Measurements from ENCODE around the gene NUTM2B. TPM values are rescaled to one million over a fixed set of nuclear protein-coding genes. Genes with fewer than 3 reads are reported as not detected.
"Not testable (repeated sequence)": the region's sequence is repeated elsewhere in the genome, so short reads cannot be mapped to it uniquely, and the experiment has no call there.

Gene NUTM2B
- total and polyA plus RNA-seq, 2 donors (not counting 1 experiment from before 2014, with no cell fraction given) = 1.3 to 1.8 TPM

DNA sequence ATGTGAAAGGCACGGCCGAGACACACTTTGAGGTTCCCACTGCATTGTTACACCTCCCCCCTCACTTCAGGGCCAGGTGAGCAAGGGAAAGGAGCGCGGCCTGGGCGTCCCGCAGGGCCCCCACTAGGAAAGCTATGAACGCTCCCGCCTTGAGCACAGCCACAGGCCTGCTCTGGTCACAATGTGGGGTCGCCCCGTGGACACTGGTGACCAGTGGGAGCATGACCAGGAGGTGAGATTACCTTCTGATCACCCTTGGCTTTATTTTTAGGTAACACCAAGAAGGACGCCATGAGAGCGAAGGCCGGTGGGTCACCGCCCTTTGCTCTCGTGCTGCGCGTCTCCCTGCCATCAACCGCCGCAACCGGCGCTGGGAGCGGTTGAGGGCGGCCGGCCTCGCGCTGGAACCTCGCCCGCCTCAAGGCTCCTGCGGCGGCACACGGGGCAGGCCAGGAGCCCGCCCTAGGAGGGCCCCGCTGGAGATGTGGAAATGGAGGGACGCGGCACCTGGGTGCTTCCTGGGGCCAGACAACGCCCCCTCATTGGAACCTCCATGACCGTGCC lies 2.6 kb upstream of the NUTM2B start:
- H3K27ac Mint-ChIP-seq; DNase-seq; ATAC-seq (ENCODE audit: low read depth); CTCF ChIA-PET; H3K9me3 Mint-ChIP-seq (ENCODE audit: insufficient read depth); H3K4me3 Mint-ChIP-seq; H3K27ac ChIP-seq (ENCODE audit: low read length in 2 of 2); H3K27me3 ChIP-seq (replicated peaks in 1 of 4; ENCODE audit: control extremely low read depth in 1 of 4, control insufficient read depth in 3 of 4, insufficient read depth in 4 of 4, low read length in 3 of 4); H3K4me3 ChIP-seq (ENCODE audit: control extremely low read depth in 1 of 5, extremely low read depth in 1 of 5, insufficient read depth in 1 of 5, low read depth in 2 of 5, low read length in 4 of 5); H3K9ac ChIP-seq (ENCODE audit: low read length); intact Hi-C loops (cut with micrococcal nuclease); H3K27me3 Mint-ChIP-seq; H3K36me3 ChIP-seq (replicated peaks in 1 of 2; ENCODE audit: control extremely low read depth in 1 of 2, control insufficient read depth in 1 of 2, extremely low read depth in 1 of 2, insufficient read depth in 2 of 2, low read length in 1 of 2); H3K9me3 ChIP-seq (ENCODE audit: control extremely low read depth in 1 of 3, control insufficient read depth in 2 of 3, insufficient read depth in 1 of 3, low read length in 2 of 3); H3K4me2 ChIP-seq (replicated peaks; ENCODE audit: low read depth, low read length, poor library complexity, severe bottlenecking); H3K4me1 Mint-ChIP-seq; H3K79me2 ChIP-seq (ENCODE audit: control insufficient read depth, insufficient read depth, low read length); H3K4me1 ChIP-seq (ENCODE audit: control insufficient read depth in 2 of 2, insufficient read depth in 2 of 2, low read length in 2 of 2); H4K20me1 ChIP-seq (ENCODE audit: control insufficient read depth, insufficient read depth, low read length, poor library complexity, severe bottlenecking); H2AFZ ChIP-seq (ENCODE audit: insufficient read depth, low read depth, low read length, poor library complexity, severe bottlenecking); POLR2A ChIA-PET: not testable (repeated sequence)
- WGBS (ENCODE audit: insufficient coverage) = 60% methylated on average over 3 of the region's 37 CpGs

GRCh38 chr10:79707017-79707416 lies 4.0 kb downstream of the NUTM2B start:
- H2AFZ ChIP-seq (ENCODE audit: insufficient read depth, low read depth, low read length, poor library complexity, severe bottlenecking); H3K4me1 Mint-ChIP-seq; H3K4me2 ChIP-seq (replicated peaks; ENCODE audit: low read depth, low read length, poor library complexity, severe bottlenecking); H3K27ac ChIP-seq (ENCODE audit: low read length in 2 of 2); POLR2A ChIA-PET; H3K27me3 Mint-ChIP-seq; DNase-seq; H3K79me2 ChIP-seq (ENCODE audit: control insufficient read depth, insufficient read depth, low read length); H4K20me1 ChIP-seq (ENCODE audit: control insufficient read depth, insufficient read depth, low read length, poor library complexity, severe bottlenecking); H3K4me1 ChIP-seq (ENCODE audit: control insufficient read depth in 2 of 2, insufficient read depth in 2 of 2, low read length in 2 of 2); H3K27me3 ChIP-seq (replicated peaks in 1 of 4; ENCODE audit: control extremely low read depth in 1 of 4, control insufficient read depth in 3 of 4, insufficient read depth in 4 of 4, low read length in 3 of 4); CTCF ChIA-PET; H3K9me3 ChIP-seq (ENCODE audit: control extremely low read depth in 1 of 3, control insufficient read depth in 2 of 3, insufficient read depth in 1 of 3, low read length in 2 of 3); H3K9ac ChIP-seq (ENCODE audit: low read length); H3K4me3 ChIP-seq (ENCODE audit: control extremely low read depth in 1 of 5, extremely low read depth in 1 of 5, insufficient read depth in 1 of 5, low read depth in 2 of 5, low read length in 4 of 5); H3K9me3 Mint-ChIP-seq (ENCODE audit: insufficient read depth); H3K27ac Mint-ChIP-seq; intact Hi-C loops (cut with micrococcal nuclease); ATAC-seq (ENCODE audit: low read depth); H3K36me3 ChIP-seq (replicated peaks in 1 of 2; ENCODE audit: control extremely low read depth in 1 of 2, control insufficient read depth in 1 of 2, extremely low read depth in 1 of 2, insufficient read depth in 2 of 2, low read length in 1 of 2); H3K4me3 Mint-ChIP-seq: not testable (repeated sequence)
- WGBS (ENCODE audit: insufficient coverage) = no CpG with 5 or more reads among the region's 8 CpGs

DNA sequence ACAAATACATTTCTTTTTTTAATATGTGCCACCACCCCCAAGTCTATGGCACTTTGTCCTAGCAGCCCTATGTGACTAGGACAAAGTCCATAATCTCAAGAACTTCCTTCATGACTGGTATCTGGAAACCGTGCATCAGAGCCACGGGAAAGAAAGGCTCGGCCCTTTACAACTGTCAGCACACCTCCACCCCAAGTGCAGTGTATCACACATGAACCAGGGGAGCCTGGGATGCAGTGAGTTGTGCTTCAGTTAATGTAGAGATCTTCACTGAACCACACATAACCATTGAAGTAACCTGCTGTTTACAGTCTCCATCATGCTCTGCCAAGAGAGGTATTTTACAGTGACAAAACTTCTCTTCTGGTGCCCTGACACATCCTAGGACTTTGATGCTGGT lies 11.9 kb downstream of the NUTM2B start:
- H3K4me2 ChIP-seq (replicated peaks; ENCODE audit: low read depth, low read length, poor library complexity, severe bottlenecking); H3K4me1 Mint-ChIP-seq; H3K9ac ChIP-seq (ENCODE audit: low read length); intact Hi-C loops (cut with micrococcal nuclease); H2AFZ ChIP-seq (ENCODE audit: insufficient read depth, low read depth, low read length, poor library complexity, severe bottlenecking); ATAC-seq (ENCODE audit: low read depth); H3K27ac Mint-ChIP-seq; CTCF ChIA-PET; H3K27me3 Mint-ChIP-seq; H3K9me3 ChIP-seq (ENCODE audit: control extremely low read depth in 1 of 3, control insufficient read depth in 2 of 3, insufficient read depth in 1 of 3, low read length in 2 of 3); H4K20me1 ChIP-seq (ENCODE audit: control insufficient read depth, insufficient read depth, low read length, poor library complexity, severe bottlenecking); H3K4me3 Mint-ChIP-seq; H3K79me2 ChIP-seq (ENCODE audit: control insufficient read depth, insufficient read depth, low read length); H3K36me3 ChIP-seq (replicated peaks in 1 of 2; ENCODE audit: control extremely low read depth in 1 of 2, control insufficient read depth in 1 of 2, extremely low read depth in 1 of 2, insufficient read depth in 2 of 2, low read length in 1 of 2); POLR2A ChIA-PET; H3K4me3 ChIP-seq (ENCODE audit: control extremely low read depth in 1 of 5, extremely low read depth in 1 of 5, insufficient read depth in 1 of 5, low read depth in 2 of 5, low read length in 4 of 5); H3K27me3 ChIP-seq (replicated peaks in 1 of 4; ENCODE audit: control extremely low read depth in 1 of 4, control insufficient read depth in 3 of 4, insufficient read depth in 4 of 4, low read length in 3 of 4); H3K4me1 ChIP-seq (ENCODE audit: control insufficient read depth in 2 of 2, insufficient read depth in 2 of 2, low read length in 2 of 2); H3K9me3 Mint-ChIP-seq (ENCODE audit: insufficient read depth); H3K27ac ChIP-seq (ENCODE audit: low read length in 2 of 2); DNase-seq: not testable (repeated sequence)
- no CpG with 5 or more reads among the region's 3 CpGs for WGBS (ENCODE audit: insufficient coverage)

DNA sequence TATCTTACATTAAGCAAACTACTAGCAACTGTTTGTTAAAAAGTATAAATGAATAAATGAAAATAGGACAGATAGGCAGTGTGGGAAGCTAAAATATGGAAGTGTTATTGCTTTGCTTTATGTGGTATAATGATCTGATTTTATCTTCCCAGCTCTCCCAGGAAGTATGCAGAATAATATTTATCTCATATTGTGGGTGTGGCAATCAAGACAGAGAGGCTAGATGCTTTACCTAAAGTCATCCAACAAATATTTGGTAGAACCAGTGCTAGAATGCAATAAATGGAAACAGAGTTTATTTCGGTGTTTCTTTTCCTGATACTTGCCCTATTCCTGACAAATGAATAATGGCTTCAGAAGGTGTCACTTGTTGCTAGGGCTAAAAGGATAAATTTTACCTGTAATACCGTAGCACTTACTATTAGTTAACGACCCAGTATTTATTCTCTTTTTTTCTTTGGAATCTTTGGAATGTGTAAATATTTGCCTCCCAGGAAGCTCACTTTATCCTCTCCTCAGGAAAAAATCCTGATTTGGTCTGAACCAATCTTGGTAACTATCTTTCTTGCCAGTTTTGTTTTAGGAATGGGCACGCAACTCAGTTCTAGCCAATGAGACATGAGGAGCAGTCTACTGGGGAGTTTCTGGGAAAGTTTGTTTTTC lies 14.0 kb downstream of the NUTM2B start:
- H2AFZ ChIP-seq (ENCODE audit: insufficient read depth, low read depth, low read length, poor library complexity, severe bottlenecking); DNase-seq; H3K4me1 ChIP-seq (ENCODE audit: control insufficient read depth in 2 of 2, insufficient read depth in 2 of 2, low read length in 2 of 2); H3K4me2 ChIP-seq (replicated peaks; ENCODE audit: low read depth, low read length, poor library complexity, severe bottlenecking); CTCF ChIA-PET; H4K20me1 ChIP-seq (ENCODE audit: control insufficient read depth, insufficient read depth, low read length, poor library complexity, severe bottlenecking); H3K9me3 ChIP-seq (ENCODE audit: control extremely low read depth in 1 of 3, control insufficient read depth in 2 of 3, insufficient read depth in 1 of 3, low read length in 2 of 3); H3K4me3 ChIP-seq (ENCODE audit: control extremely low read depth in 1 of 5, extremely low read depth in 1 of 5, insufficient read depth in 1 of 5, low read depth in 2 of 5, low read length in 4 of 5); H3K27ac ChIP-seq (ENCODE audit: low read length in 2 of 2); H3K27me3 ChIP-seq (replicated peaks in 1 of 4; ENCODE audit: control extremely low read depth in 1 of 4, control insufficient read depth in 3 of 4, insufficient read depth in 4 of 4, low read length in 3 of 4); H3K9me3 Mint-ChIP-seq (ENCODE audit: insufficient read depth); H3K27ac Mint-ChIP-seq; intact Hi-C loops (cut with micrococcal nuclease); H3K27me3 Mint-ChIP-seq; H3K36me3 ChIP-seq (replicated peaks in 1 of 2; ENCODE audit: control extremely low read depth in 1 of 2, control insufficient read depth in 1 of 2, extremely low read depth in 1 of 2, insufficient read depth in 2 of 2, low read length in 1 of 2); POLR2A ChIA-PET; H3K4me1 Mint-ChIP-seq; H3K4me3 Mint-ChIP-seq; H3K9ac ChIP-seq (ENCODE audit: low read length); H3K79me2 ChIP-seq (ENCODE audit: control insufficient read depth, insufficient read depth, low read length); ATAC-seq (ENCODE audit: low read depth): not testable (repeated sequence)
- no CpG with 5 or more reads among the region's 4 CpGs for WGBS (ENCODE audit: insufficient coverage)

Data from B cell (primary cell).